Vagina (tissue), 2 donors: ENCODE data around the gene ZNF594. TPM values are rescaled to one million over a fixed set of nuclear protein-coding genes. Genes with fewer than 3 reads are reported as not detected.

Experiments
- DNase-seq, 2 donors: peaks; one replicate each; pipeline ENCODE4 v3.0.0-alpha.2; 2017; ENCODE audit errors: extremely low spot score in 2 of 2
- H3K27ac ChIP-seq: fragments of 200-600 bp; sonication (generic); one replicate; pipeline ENCODE4 v1.5.1; 2019
- H3K27me3 ChIP-seq: fragments of 200-600 bp; sonication (generic); one replicate; pipeline ENCODE4 v1.5.1; 2019
- H3K36me3 ChIP-seq, 2 donors: fragments of 200-600 bp; sonication (generic); one replicate each; pipeline ENCODE4 v1.5.1; 2017 to 2019
- H3K4me1 ChIP-seq: fragments of 200-600 bp; sonication (generic); one replicate; pipeline ENCODE4 v1.5.1; 2019
- H3K4me3 ChIP-seq, 2 donors: fragments of 200-600 bp; sonication (generic); 1 replicate in 1 of 2; 2 replicates in 1 of 2; pipeline ENCODE4 v1.5.1; 2016 to 2019
- H3K9me3 ChIP-seq: fragments of 200-600 bp; sonication (generic); one replicate; pipeline ENCODE4 v1.5.1; 2019
- CTCF ChIP-seq, 3 experiments: fragments of 450-650 bp in 2 of 3; fragments of 200-600 bp in 1 of 3; sonication (generic) in 1 of 3; IDR thresholded peaks; one replicate each; pipeline ENCODE4 v1.5.1; 2017 to 2019; ENCODE audit warnings: antibody characterized with exemption in 3 of 3, mild to moderate bottlenecking in 2 of 3, moderate library complexity in 2 of 3
- POLR2A ChIP-seq, 2 donors: fragments of 450-650 bp; IDR thresholded peaks; one replicate each; pipeline ENCODE4 v1.6.1; 2017; ENCODE audit warnings: antibody characterized with exemption in 2 of 2, mild to moderate bottlenecking in 2 of 2, moderate library complexity in 2 of 2
- POLR2AphosphoS5 ChIP-seq, 2 donors: sonication (generic); formaldehyde crosslinking; IDR thresholded peaks; one replicate each; pipeline ENCODE4 v1.9.0; 2017; ENCODE audit warnings: antibody characterized with exemption in 2 of 2, mild to moderate bottlenecking in 2 of 2, low read depth in 1 of 2; ENCODE audit not compliant: insufficient read depth in 1 of 2
- intact Hi-C: fragments of 100-400 bp; cut with DNase I; formaldehyde crosslinking; loops from one replicate; pipeline ENCODE4 v1.15.1; 2023
- total RNA-seq: library from RNA; depleted of rRNA; stranded (reverse); fragments of >200 nt; gene quantifications from one replicate; pipeline ENCODE4 v1.2.3, GENCODE V29; 2016

The ZNF594 gene
- total RNA-seq, 1 donor from 2014 or later: 13.8 TPM

GRCh38 chr17:5210091-5210490, 18.4 kb upstream of the ZNF594 start:
- Histone ChIP-seq H3K27ac (no peak overlapping the region), H3K4me1 (no peaks in the 10 kb centered on the region), H3K9me3 (no peaks in the 10 kb centered on the region), H3K36me3 (peaks cover 0 to 3% of the 10 kb centered on the region in 2 donors), H3K27me3 (no peaks in the 10 kb centered on the region), H3K4me3 (no peak overlapping the region)
- no peak for DNase-seq
- intact Hi-C loops: no loop called here
- TF ChIP-seq CTCF (IDR thresholded peaks at IDR 0.05) (no peak), POLR2AphosphoS5 (IDR thresholded peaks at IDR 0.05; ENCODE audit: insufficient read depth in 1 of 2, low read depth in 1 of 2) (no peak), POLR2A (IDR thresholded peaks at IDR 0.05) (no peak)

- TF ChIP-seq POLR2AphosphoS5 (IDR thresholded peaks at IDR 0.05; ENCODE audit: insufficient read depth in 1 of 2, low read depth in 1 of 2) (no peak), CTCF (IDR thresholded peaks at IDR 0.05) (no peak)
- no peaks in the 10 kb centered on the region for H3K9me3 ChIP-seq
- no peak for DNase-seq
- no peak overlapping the region for H3K27ac ChIP-seq
- intact Hi-C loops: no loop called here
- no peaks in the 10 kb centered on the region for H3K4me1 ChIP-seq
- H3K27me3 ChIP-seq: no peaks in the 10 kb centered on the region
- no peak overlapping the region for H3K4me3 ChIP-seq
- H3K36me3 ChIP-seq: no peaks in the 10 kb centered on the region
Observed at GRCh38 chr17:5209396-5209795, 17.7 kb upstream of the ZNF594 start.

GRCh38 chr17:5203908-5204294, 12.2 kb upstream of the ZNF594 start:
- no peak for DNase-seq
- intact Hi-C loops: no loop called here
- TF ChIP-seq CTCF (IDR thresholded peaks at IDR 0.05) (no peak), POLR2AphosphoS5 (IDR thresholded peaks at IDR 0.05; ENCODE audit: insufficient read depth in 1 of 2, low read depth in 1 of 2) (no peak), POLR2A (IDR thresholded peaks at IDR 0.05) (no peak)

GRCh38 chr17:5203178-5203907, 11.7 kb upstream of the ZNF594 start:
- H3K27me3 ChIP-seq: no peaks in the 10 kb centered on the region
- H3K9me3 ChIP-seq: no peaks in the 10 kb centered on the region
- intact Hi-C loops: no loop called here
- no peaks in the 10 kb centered on the region for H3K36me3 ChIP-seq
- no peak overlapping the region for H3K4me3 ChIP-seq
- H3K27ac ChIP-seq: no peak overlapping the region
- DNase-seq: no peak
- H3K4me1 ChIP-seq: no peaks in the 10 kb centered on the region
- TF ChIP-seq POLR2A (IDR thresholded peaks at IDR 0.05) (no peak), CTCF (IDR thresholded peaks at IDR 0.05) (no peak), POLR2AphosphoS5 (IDR thresholded peaks at IDR 0.05; ENCODE audit: insufficient read depth in 1 of 2, low read depth in 1 of 2) (no peak)

More at GRCh38 chr17:5203908-5204294, 12.2 kb upstream of the ZNF594 start:
- Histone ChIP-seq H3K4me1 (no peaks in the 10 kb centered on the region), H3K36me3 (no peaks in the 10 kb centered on the region), H3K27ac (no peak overlapping the region), H3K4me3 (no peak overlapping the region), H3K27me3 (no peaks in the 10 kb centered on the region), H3K9me3 (no peaks in the 10 kb centered on the region)

DNA sequence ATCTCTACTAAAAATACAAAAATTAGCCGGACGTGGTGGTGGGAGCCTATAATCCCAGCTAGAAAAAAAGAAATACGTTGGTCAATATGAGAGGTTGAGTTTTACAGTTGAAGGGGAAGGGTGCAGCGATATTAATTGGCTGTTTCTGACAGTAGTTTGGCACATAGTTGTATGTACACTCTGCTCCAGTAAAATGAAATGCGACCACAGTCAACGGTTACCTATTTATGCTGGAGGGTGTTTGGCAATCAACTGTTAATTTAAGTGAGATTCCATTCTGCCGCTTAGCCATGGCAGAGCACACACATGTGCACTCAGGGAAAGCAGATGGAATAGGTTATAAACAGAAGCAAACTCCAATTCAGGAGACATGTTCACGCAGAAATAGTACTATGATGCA, 9.3 kb upstream of the ZNF594 start:
- TF ChIP-seq CTCF (IDR thresholded peaks at IDR 0.05): no peak
- TF ChIP-seq POLR2A (IDR thresholded peaks at IDR 0.05): no peak
- no peak for TF ChIP-seq POLR2AphosphoS5 (IDR thresholded peaks at IDR 0.05; ENCODE audit: insufficient read depth in 1 of 2, low read depth in 1 of 2)
- no peak for DNase-seq
- Histone ChIP-seq H3K9me3 (no peaks in the 10 kb centered on the region), H3K4me1 (no peaks in the 10 kb centered on the region), H3K36me3 (no peaks in the 10 kb centered on the region), H3K27me3 (no peaks in the 10 kb centered on the region), H3K27ac (no peak overlapping the region), H3K4me3 (no peak overlapping the region)
- intact Hi-C loops: no loop called here
